ENCODE data around the gene CUL3. TPM values are rescaled to one million over a fixed set of nuclear protein-coding genes. Genes with fewer than 3 reads are reported as not detected.
"Not testable (repeated sequence)": the region's sequence is repeated elsewhere in the genome, so short reads cannot be mapped to it uniquely, and the experiment has no call there.

CUL3 gene
- total RNA-seq, 1 donor from 2014 or later, result 89.8 TPM

DNA sequence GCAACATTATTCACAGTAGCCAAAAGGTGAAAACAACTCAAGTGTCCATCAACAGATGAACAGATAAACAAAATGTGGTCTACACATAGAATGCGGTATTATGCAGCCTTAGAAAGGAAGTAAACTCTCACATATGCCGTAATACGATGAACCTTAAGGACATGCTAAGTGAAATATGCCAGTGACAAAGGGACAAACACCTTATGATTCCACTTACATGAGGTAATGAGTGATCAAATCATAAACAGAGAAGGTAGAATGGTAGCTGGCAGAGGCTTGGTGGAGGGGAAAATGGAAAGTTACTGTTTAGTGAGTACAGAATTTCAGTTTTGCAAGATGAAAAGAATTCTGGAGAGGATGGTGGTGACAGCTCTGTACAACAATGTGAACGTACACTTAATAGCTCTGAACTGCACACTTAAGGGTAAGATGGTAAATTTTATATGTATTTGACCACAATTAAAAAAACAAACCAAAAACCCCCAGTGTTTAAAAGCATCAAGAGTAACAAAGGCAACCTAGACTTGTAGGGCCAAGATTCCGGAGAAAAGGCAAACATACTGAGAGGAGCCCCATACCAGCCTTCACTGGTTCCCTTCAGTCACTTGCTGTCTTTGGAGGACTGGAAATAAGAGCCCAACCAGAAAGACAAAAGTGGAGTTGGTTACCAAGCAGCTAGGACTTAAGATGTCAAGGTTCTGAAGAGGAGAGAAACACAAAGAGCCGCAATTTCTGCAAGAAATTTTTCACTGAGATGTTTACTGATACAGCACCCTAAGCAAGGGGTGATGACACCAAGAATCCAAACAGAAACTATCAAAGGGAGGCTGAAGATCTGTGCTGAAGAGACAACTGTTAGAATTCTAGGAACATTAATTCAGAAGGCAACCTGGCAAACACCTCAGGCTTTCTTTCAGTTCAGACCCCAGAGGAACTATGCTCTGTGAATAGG is 61.3 kb downstream of the CUL3 start:
- H3K36me3 Mint-ChIP-seq (ENCODE audit: low read depth), result peaks cover 19% of the 10 kb centered on the region
- H3K4me1 Mint-ChIP-seq (ENCODE audit: low read depth), result peaks cover 62% of the 10 kb centered on the region
- H3K4me3 Mint-ChIP-seq (ENCODE audit: low read depth), result peak overlapping the region; percentile 37
- no peaks in the 10 kb centered on the region for H3K9me3 Mint-ChIP-seq
- H3K27me3 Mint-ChIP-seq (ENCODE audit: low read depth), result no peaks in the 10 kb centered on the region
- H3K27ac Mint-ChIP-seq, result peak overlapping the region; percentile 66
- DNase-seq (ENCODE audit: low spot score), result no peak
- intact Hi-C loops (cut with micrococcal nuclease), result loop anchor here (2.0 to 5.0 kb wide), 2 partner anchors 61 to 403 kb away; partner anchors contain the start of gene CUL3

DNA sequence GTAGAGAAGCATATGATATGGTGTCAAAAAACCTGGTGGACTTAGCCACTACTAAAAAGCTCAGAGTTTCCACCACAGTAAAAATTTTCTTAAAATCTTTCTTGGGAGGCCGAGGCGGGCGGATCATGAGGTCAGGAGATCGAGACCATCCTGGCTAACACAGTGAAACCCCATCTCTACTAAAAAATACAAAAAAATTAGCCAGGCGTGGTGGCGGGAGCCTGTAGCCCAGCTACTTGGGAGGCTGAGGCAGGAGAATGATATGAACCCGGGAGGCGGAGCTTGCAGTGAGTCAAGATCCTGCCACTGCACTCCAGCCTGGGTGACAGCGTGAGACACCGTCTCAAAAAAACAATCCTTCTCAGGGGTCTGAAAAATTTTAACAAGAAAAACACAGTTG is 62.7 kb downstream of the CUL3 start:
- intact Hi-C loops (cut with micrococcal nuclease), result loop anchor here (5.0 kb wide), 1 partner anchor 405 kb away; no protein-coding TSS in a partner anchor
- H3K36me3 Mint-ChIP-seq (ENCODE audit: low read depth), result peaks cover 16% of the 10 kb centered on the region
- H3K4me3 Mint-ChIP-seq (ENCODE audit: low read depth); H3K9me3 Mint-ChIP-seq; DNase-seq (ENCODE audit: low spot score); H3K27me3 Mint-ChIP-seq (ENCODE audit: low read depth); H3K27ac Mint-ChIP-seq: not testable (repeated sequence)
- peaks cover 63% of the 10 kb centered on the region for H3K4me1 Mint-ChIP-seq (ENCODE audit: low read depth)

GRCh38 chr2:224520064-224520463 is 65.1 kb downstream of the CUL3 start:
- peak; percentile 26 for DNase-seq (ENCODE audit: low spot score)
- intact Hi-C loops (cut with micrococcal nuclease), result loop anchor here (2.0 to 5.0 kb wide), 2 partner anchors 41 to 407 kb away; no protein-coding TSS in a partner anchor
- Mint-ChIP-seq H3K27me3 (ENCODE audit: low read depth) (no peaks in the 10 kb centered on the region), H3K27ac (peak overlapping the region; percentile 70), H3K36me3 (ENCODE audit: low read depth) (peaks cover 22% of the 10 kb centered on the region), H3K9me3 (no peaks in the 10 kb centered on the region), H3K4me1 (ENCODE audit: low read depth) (peaks cover 54% of the 10 kb centered on the region), H3K4me3 (ENCODE audit: low read depth) (no peak overlapping the region)

DNA sequence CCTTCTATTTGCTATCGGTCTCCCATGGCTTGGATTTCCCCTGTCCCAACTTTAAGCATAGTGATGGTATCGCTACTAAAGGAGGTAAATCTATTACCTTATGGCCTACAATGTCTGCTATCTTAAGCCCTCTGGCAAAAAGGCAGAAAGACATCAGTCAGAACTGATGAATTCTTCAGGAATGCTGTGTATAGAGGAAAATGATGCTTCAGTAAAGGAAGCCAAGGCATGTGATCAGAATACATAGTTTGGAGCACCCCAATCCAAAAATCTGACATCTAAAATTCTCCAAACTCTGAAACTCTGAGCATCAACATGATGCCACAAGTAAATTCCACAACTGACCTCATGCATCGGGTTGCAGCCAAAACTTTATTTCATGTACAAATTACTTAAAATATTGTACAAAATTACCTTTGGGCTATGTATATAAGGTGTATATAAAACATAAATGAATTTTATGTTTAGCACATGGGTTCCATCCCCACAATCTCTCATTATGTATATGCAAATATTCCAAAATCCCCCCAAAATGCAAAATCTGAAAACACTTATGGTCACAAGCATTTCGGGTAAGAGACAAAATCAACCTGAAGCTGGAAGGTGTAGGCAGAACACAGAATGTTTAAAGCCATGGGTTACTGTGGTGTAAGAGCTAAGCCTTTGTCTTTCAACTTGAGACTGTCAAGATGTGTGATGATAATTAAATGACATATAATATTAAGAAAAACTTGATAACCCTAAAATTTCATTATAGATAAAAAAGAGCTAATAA is 66.2 kb downstream of the CUL3 start:
- Mint-ChIP-seq H3K4me3 (ENCODE audit: low read depth) (no peak overlapping the region), H3K27ac (no peak overlapping the region), H3K9me3 (no peaks in the 10 kb centered on the region), H3K27me3 (ENCODE audit: low read depth) (no peaks in the 10 kb centered on the region), H3K4me1 (ENCODE audit: low read depth) (peaks cover 49% of the 10 kb centered on the region), H3K36me3 (ENCODE audit: low read depth) (peaks cover 22% of the 10 kb centered on the region)
- DNase-seq (ENCODE audit: low spot score), result no peak
- intact Hi-C loops (cut with micrococcal nuclease), result no loop called here

DNA sequence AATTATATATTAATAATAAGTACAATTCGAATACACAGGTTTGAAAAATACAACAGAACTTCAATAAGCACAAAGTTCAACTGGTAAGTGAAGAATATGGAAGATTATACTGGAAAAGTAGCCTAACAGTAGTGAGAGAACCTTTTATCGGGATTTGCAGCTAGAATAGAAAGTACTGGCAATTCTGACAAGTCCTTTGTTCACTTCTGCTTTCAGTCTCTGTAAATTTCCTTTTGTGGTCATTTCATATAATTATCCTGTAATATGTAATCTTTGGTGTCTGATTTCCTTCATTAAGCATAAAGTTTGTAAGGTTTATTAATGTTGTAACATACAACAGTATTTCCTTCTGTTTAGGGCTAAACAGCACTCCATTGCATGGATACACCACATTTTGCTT is 67.2 kb downstream of the CUL3 start:
- Mint-ChIP-seq H3K4me3 (ENCODE audit: low read depth) (no peak overlapping the region), H3K36me3 (ENCODE audit: low read depth) (peaks cover 26% of the 10 kb centered on the region), H3K27ac (no peak overlapping the region), H3K9me3 (no peaks in the 10 kb centered on the region), H3K27me3 (ENCODE audit: low read depth) (no peaks in the 10 kb centered on the region), H3K4me1 (ENCODE audit: low read depth) (peaks cover 38% of the 10 kb centered on the region)
- intact Hi-C loops (cut with micrococcal nuclease), result no loop called here
- no peak for DNase-seq (ENCODE audit: low spot score)

GRCh38 chr2:224516393-224516792 is 68.8 kb downstream of the CUL3 start:
- peaks cover 30% of the 10 kb centered on the region for H3K36me3 Mint-ChIP-seq (ENCODE audit: low read depth)
- DNase-seq (ENCODE audit: low spot score); intact Hi-C loops (cut with micrococcal nuclease); H3K27ac Mint-ChIP-seq; H3K4me3 Mint-ChIP-seq (ENCODE audit: low read depth); H3K9me3 Mint-ChIP-seq; H3K27me3 Mint-ChIP-seq (ENCODE audit: low read depth): not testable (repeated sequence)
- peaks cover 32% of the 10 kb centered on the region for H3K4me1 Mint-ChIP-seq (ENCODE audit: low read depth)

DNA sequence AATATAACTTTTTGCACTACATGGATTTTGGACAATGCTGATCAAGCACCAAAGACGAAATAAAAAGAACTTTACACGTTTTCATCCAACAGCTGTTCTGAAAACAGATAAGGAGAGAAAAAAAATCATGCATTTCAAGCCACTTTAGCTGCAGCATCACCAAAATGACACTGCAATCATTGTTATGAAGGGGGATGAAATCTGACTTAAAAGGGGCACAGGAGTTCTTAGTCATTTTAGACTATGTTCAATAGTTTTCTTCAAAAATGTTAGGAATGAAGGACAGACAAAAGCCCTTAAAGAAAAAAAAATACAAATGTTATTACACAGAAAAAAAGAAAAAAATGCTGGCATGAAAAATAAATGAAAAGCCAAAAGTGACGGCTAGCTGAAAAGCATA is 71.2 kb downstream of the CUL3 start:
- no peaks in the 10 kb centered on the region for H3K9me3 Mint-ChIP-seq
- no peaks in the 10 kb centered on the region for H3K27me3 Mint-ChIP-seq (ENCODE audit: low read depth)
- H3K4me3 Mint-ChIP-seq (ENCODE audit: low read depth), result no peak overlapping the region
- DNase-seq (ENCODE audit: low spot score), result no peak
- H3K36me3 Mint-ChIP-seq (ENCODE audit: low read depth), result peaks cover 34% of the 10 kb centered on the region
- H3K27ac Mint-ChIP-seq, result no peak overlapping the region
- H3K4me1 Mint-ChIP-seq (ENCODE audit: low read depth), result peaks cover 24% of the 10 kb centered on the region
- intact Hi-C loops (cut with micrococcal nuclease), result no loop called here

- H3K27ac Mint-ChIP-seq, result no peak overlapping the region
- no peaks in the 10 kb centered on the region for H3K9me3 Mint-ChIP-seq
- no peaks in the 10 kb centered on the region for H3K27me3 Mint-ChIP-seq (ENCODE audit: low read depth)
- H3K36me3 Mint-ChIP-seq (ENCODE audit: low read depth), result peaks cover 55% of the 10 kb centered on the region
- H3K4me1 Mint-ChIP-seq (ENCODE audit: low read depth), result peaks cover 5% of the 10 kb centered on the region
- no peak for DNase-seq (ENCODE audit: low spot score)
- intact Hi-C loops (cut with micrococcal nuclease), result no loop called here
- H3K4me3 Mint-ChIP-seq (ENCODE audit: low read depth), result no peak overlapping the region
Measured at GRCh38 chr2:224507789-224508188, 77.4 kb downstream of the CUL3 start.

- H3K27ac Mint-ChIP-seq, result no peak overlapping the region
Measured at GRCh38 chr2:224506494-224506893, 78.7 kb downstream of the CUL3 start.

GRCh38 chr2:224498991-224499390 is 86.2 kb downstream of the CUL3 start:
- Mint-ChIP-seq H3K27ac (no peak overlapping the region), H3K4me1 (ENCODE audit: low read depth) (no peaks in the 10 kb centered on the region), H3K9me3 (no peaks in the 10 kb centered on the region), H3K4me3 (ENCODE audit: low read depth) (no peak overlapping the region), H3K27me3 (ENCODE audit: low read depth) (no peaks in the 10 kb centered on the region), H3K36me3 (ENCODE audit: low read depth) (peaks cover 64% of the 10 kb centered on the region)
- intact Hi-C loops (cut with micrococcal nuclease), result no loop called here
- DNase-seq (ENCODE audit: low spot score), result no peak

More at GRCh38 chr2:224506494-224506893, 78.7 kb downstream of the CUL3 start:
- no peaks in the 10 kb centered on the region for H3K27me3 Mint-ChIP-seq (ENCODE audit: low read depth)
- intact Hi-C loops (cut with micrococcal nuclease), result no loop called here
- H3K4me1 Mint-ChIP-seq (ENCODE audit: low read depth), result peaks cover 5% of the 10 kb centered on the region
- no peak for DNase-seq (ENCODE audit: low spot score)
- H3K9me3 Mint-ChIP-seq, result no peaks in the 10 kb centered on the region
- H3K36me3 Mint-ChIP-seq (ENCODE audit: low read depth), result peaks cover 58% of the 10 kb centered on the region
- H3K4me3 Mint-ChIP-seq (ENCODE audit: low read depth), result no peak overlapping the region

GRCh38 chr2:224492531-224492930 is 92.6 kb downstream of the CUL3 start:
- Mint-ChIP-seq H3K27me3 (ENCODE audit: low read depth) (no peaks in the 10 kb centered on the region), H3K4me3 (ENCODE audit: low read depth) (no peak overlapping the region), H3K4me1 (ENCODE audit: low read depth) (peaks cover 27% of the 10 kb centered on the region), H3K9me3 (peaks cover 11% of the 10 kb centered on the region), H3K27ac (no peak overlapping the region), H3K36me3 (ENCODE audit: low read depth) (peaks cover 70% of the 10 kb centered on the region)
- intact Hi-C loops (cut with micrococcal nuclease), result no loop called here
- DNase-seq (ENCODE audit: low spot score), result no peak

GRCh38 chr2:224487940-224488339 is 97.2 kb downstream of the CUL3 start:
- intact Hi-C loops (cut with micrococcal nuclease); H3K27ac Mint-ChIP-seq; H3K4me3 Mint-ChIP-seq (ENCODE audit: low read depth); H3K27me3 Mint-ChIP-seq (ENCODE audit: low read depth); DNase-seq (ENCODE audit: low spot score): not testable (repeated sequence)
- Mint-ChIP-seq H3K4me1 (ENCODE audit: low read depth) (peaks cover 33% of the 10 kb centered on the region), H3K36me3 (ENCODE audit: low read depth) (peaks cover 73% of the 10 kb centered on the region), H3K9me3 (peaks cover 11% of the 10 kb centered on the region)
